GM19023 (cell line): Measurements from ENCODE around the gene ZC3H13.

ENCODE experiments used
- ATAC-seq: cut with Tn5 transposase; IDR thresholded peaks from one replicate; pipeline ENCODE4 v1.9.1; 2021; ENCODE audit warnings: mild to moderate bottlenecking, moderate library complexity; ENCODE audit not compliant: unreplicated experiment

The ZC3H13 gene

GRCh38 chr13:46052319-46053161 is at the start of gene ZC3H13:
Gene ZC3H13 (minus strand): TSS chr13:46052746. CDS start chr13:46045507, 7,239 bp downstream.
- peak; percentile 100 for ATAC-seq

- no peak for ATAC-seq
These were observed 49.7 kb upstream of the ZC3H13 start for GRCh38 chr13:46102255-46102605.

- no peak for ATAC-seq
These were observed 49.1 kb upstream of the ZC3H13 start for GRCh38 chr13:46101484-46102254.

- no peak for ATAC-seq
These were observed 48.5 kb upstream of the ZC3H13 start for GRCh38 chr13:46101002-46101401.

- no peak for ATAC-seq
These were observed 47.8 kb upstream of the ZC3H13 start for GRCh38 chr13:46100191-46100815.

- no peak for ATAC-seq
These were observed 45.1 kb upstream of the ZC3H13 start for GRCh38 chr13:46097663-46098062.

GRCh38 chr13:46097015-46097414 is 44.5 kb upstream of the ZC3H13 start:
- ATAC-seq: no peak

- ATAC-seq: no peak
These were observed 41.9 kb upstream of the ZC3H13 start for GRCh38 chr13:46094478-46094877.

- no peak for ATAC-seq
These were observed 36.4 kb upstream of the ZC3H13 start for GRCh38 chr13:46088821-46089562.

GRCh38 chr13:46087481-46087880 is 34.9 kb upstream of the ZC3H13 start:
- no peak for ATAC-seq

- no peak for ATAC-seq
These were observed 34.4 kb upstream of the ZC3H13 start for GRCh38 chr13:46086985-46087384.

GRCh38 chr13:46086421-46086922 is 33.9 kb upstream of the ZC3H13 start:
- ATAC-seq: no peak

- ATAC-seq: no peak
These were observed 33.2 kb upstream of the ZC3H13 start for GRCh38 chr13:46085737-46086136.

GRCh38 chr13:46082324-46082723 is 29.8 kb upstream of the ZC3H13 start:
- ATAC-seq: no peak

- ATAC-seq: no peak
These were observed 27.2 kb upstream of the ZC3H13 start for GRCh38 chr13:46079770-46080169.

- no peak for ATAC-seq
These were observed 24.7 kb upstream of the ZC3H13 start for GRCh38 chr13:46077265-46077664.

GRCh38 chr13:46076827-46077226 is 24.3 kb upstream of the ZC3H13 start:
- no peak for ATAC-seq

- ATAC-seq: no peak
These were observed 23.3 kb upstream of the ZC3H13 start for GRCh38 chr13:46075811-46076210.

- ATAC-seq: peak; percentile 86
These were observed 19.2 kb upstream of the ZC3H13 start for GRCh38 chr13:46071590-46072249.

- no peak for ATAC-seq
These were observed 10.7 kb upstream of the ZC3H13 start for GRCh38 chr13:46063292-46063691.
